HepG2 (cell line): Measurements from ENCODE around the gene A3GALT2. TPM values are rescaled to one million over a fixed set of nuclear protein-coding genes. Genes with fewer than 3 reads are reported as not detected.

Experiments used
- DNMT1 ChIP-seq: sonication (generic); formaldehyde crosslinking; IDR thresholded peaks from 2 replicates; pipeline ENCODE4 v1.5.1; 2020; ENCODE audit warnings: mild to moderate bottlenecking, missing genetic modification reagents
- EED ChIP-seq: sonication (generic); formaldehyde crosslinking; IDR thresholded peaks from 2 replicates; pipeline ENCODE4 v1.5.0; 2020; ENCODE audit warnings: mild to moderate bottlenecking, missing genetic modification reagents
- ERF ChIP-seq: IDR thresholded peaks from 2 replicates; pipeline ENCODE4 v1.6.1; 2018; ENCODE audit warnings: missing biosample characterization, missing genetic modification reagents
- JARID2 ChIP-seq: sonication (generic); formaldehyde crosslinking; IDR thresholded peaks from 2 replicates; pipeline ENCODE4 v1.8.1; 2023; ENCODE audit warnings: missing genetic modification reagents, inconsistent platforms; ENCODE audit not compliant: insufficient replicate concordance
- NR2F6 ChIP-seq, 2 experiments: IDR thresholded peaks; 2 replicates each; pipeline ENCODE4 v1.6.1; 2016; ENCODE audit warnings: antibody characterized with exemption in 1 of 2, mild to moderate bottlenecking in 1 of 2
- NRL ChIP-seq: sonication (generic); formaldehyde crosslinking; IDR thresholded peaks from 2 replicates; pipeline ENCODE4 v1.5.0; 2020; ENCODE audit warnings: missing genetic modification reagents, mild to moderate bottlenecking, moderate library complexity, borderline replicate concordance
- PITX1 ChIP-seq: sonication (generic); formaldehyde crosslinking; IDR thresholded peaks from 2 replicates; pipeline ENCODE4 v1.5.1; 2020; ENCODE audit warnings: mild to moderate bottlenecking, missing genetic modification reagents
- RNF2 ChIP-seq: fragments of 450-650 bp; conservative IDR thresholded peaks from 2 replicates; pipeline ENCODE4 v1.6.1; 2016; ENCODE audit warnings: low read depth
- SMAD1 ChIP-seq: sonication (generic); formaldehyde crosslinking; IDR thresholded peaks from 2 replicates; pipeline ENCODE4 v1.4.0; 2020; ENCODE audit warnings: missing genetic modification reagents, low read depth, mild to moderate bottlenecking, borderline replicate concordance
- THYN1 ChIP-seq: sonication (generic); formaldehyde crosslinking; IDR thresholded peaks from 2 replicates; pipeline ENCODE4 v1.8.1; 2023; ENCODE audit warnings: low read depth, mild to moderate bottlenecking, moderate library complexity, missing genetic modification reagents, borderline replicate concordance
- ZNF350 ChIP-seq: sonication (generic); formaldehyde crosslinking; IDR thresholded peaks from 2 replicates; pipeline ENCODE4 v1.4.0; 2020; ENCODE audit warnings: mild to moderate bottlenecking, low read depth, missing genetic modification reagents, borderline replicate concordance
- ZNF501 ChIP-seq: sonication (generic); formaldehyde crosslinking; IDR thresholded peaks from 2 replicates; pipeline ENCODE4 v1.5.1; 2020; ENCODE audit warnings: mild to moderate bottlenecking, moderate library complexity, missing genetic modification reagents
- ZNF530 ChIP-seq: sonication (generic); formaldehyde crosslinking; IDR thresholded peaks from 2 replicates; pipeline ENCODE4 v1.5.0; 2020; ENCODE audit warnings: low read depth, mild to moderate bottlenecking, missing genetic modification reagents
- ZNF557 ChIP-seq: sonication (generic); formaldehyde crosslinking; IDR thresholded peaks from 2 replicates; pipeline ENCODE4 v1.4.0; 2020; ENCODE audit warnings: missing genetic modification reagents
- ZNF660 ChIP-seq: sonication (generic); formaldehyde crosslinking; IDR thresholded peaks from 2 replicates; pipeline ENCODE4 v1.5.1; 2020; ENCODE audit warnings: mild to moderate bottlenecking, low read depth, missing genetic modification reagents, borderline replicate concordance
- ZNF816 ChIP-seq: sonication (generic); formaldehyde crosslinking; IDR thresholded peaks from 2 replicates; pipeline ENCODE4 v1.8.0; 2022; ENCODE audit warnings: missing genetic modification reagents, mild to moderate bottlenecking, borderline replicate concordance
- ZSCAN25 ChIP-seq: sonication (generic); formaldehyde crosslinking; IDR thresholded peaks from 2 replicates; pipeline ENCODE4 v1.8.0; 2022; ENCODE audit warnings: mild to moderate bottlenecking, missing genetic modification reagents
- ZSCAN29 ChIP-seq: sonication (generic); formaldehyde crosslinking; conservative IDR thresholded peaks from 2 replicates; pipeline ENCODE4 v1.4.0; 2020; ENCODE audit warnings: mild to moderate bottlenecking, missing genetic modification reagents
- polyA plus RNA-seq, 8 experiments: library from polyadenylated mRNA; depleted of rRNA in 3 of 8; stranded (reverse) in 7 of 8; unstranded in 1 of 8; fragments of >200 nt; fragmentation: Illumina TruSeq in 4 of 8; extraction: Trizol in 4 of 8; gene quantifications; 2 replicates each; pipeline versions ENCODE4 v1.2.1 to v1.2.3, GENCODE V29; 2011 to 2016; ENCODE audit warnings: low read depth in 4 of 8, missing spikeins in 1 of 8, mixed read lengths in 1 of 8; ENCODE audit not compliant: insufficient read depth in 1 of 8
- total RNA-seq, 5 experiments: library from RNA; depleted of rRNA; stranded (reverse); fragments of >200 nt; fragmentation: Illumina TruSeq; extraction: Trizol; gene quantifications; 2 replicates each; pipeline ENCODE4 v1.2.3, GENCODE V29; 2016; ENCODE audit warnings: low read depth in 1 of 5
- TF ChIP-seq, protein P1 (sequence below), 2 experiments: sonication (generic) in 1 of 2; formaldehyde crosslinking in 1 of 2; IDR thresholded peaks; 2 replicates each; pipeline versions ENCODE4 v1.6.1 to v1.9.0; 2014 to 2022; ENCODE audit warnings: antibody characterized with exemption in 1 of 2, borderline replicate concordance in 1 of 2, inconsistent platforms in 1 of 2, low read depth in 1 of 2, missing genetic modification reagents in 1 of 2
- TF ChIP-seq, protein P2 (sequence below): sonication (generic); formaldehyde crosslinking; IDR thresholded peaks from 2 replicates; pipeline ENCODE4 v1.4.0; 2020; ENCODE audit warnings: missing genetic modification reagents

Gene A3GALT2
- total and polyA plus RNA-seq, 2 of the 13 experiments (the other 11 are each of a cell fraction or from before 2014, with no cell fraction given) = not detected

DNA sequence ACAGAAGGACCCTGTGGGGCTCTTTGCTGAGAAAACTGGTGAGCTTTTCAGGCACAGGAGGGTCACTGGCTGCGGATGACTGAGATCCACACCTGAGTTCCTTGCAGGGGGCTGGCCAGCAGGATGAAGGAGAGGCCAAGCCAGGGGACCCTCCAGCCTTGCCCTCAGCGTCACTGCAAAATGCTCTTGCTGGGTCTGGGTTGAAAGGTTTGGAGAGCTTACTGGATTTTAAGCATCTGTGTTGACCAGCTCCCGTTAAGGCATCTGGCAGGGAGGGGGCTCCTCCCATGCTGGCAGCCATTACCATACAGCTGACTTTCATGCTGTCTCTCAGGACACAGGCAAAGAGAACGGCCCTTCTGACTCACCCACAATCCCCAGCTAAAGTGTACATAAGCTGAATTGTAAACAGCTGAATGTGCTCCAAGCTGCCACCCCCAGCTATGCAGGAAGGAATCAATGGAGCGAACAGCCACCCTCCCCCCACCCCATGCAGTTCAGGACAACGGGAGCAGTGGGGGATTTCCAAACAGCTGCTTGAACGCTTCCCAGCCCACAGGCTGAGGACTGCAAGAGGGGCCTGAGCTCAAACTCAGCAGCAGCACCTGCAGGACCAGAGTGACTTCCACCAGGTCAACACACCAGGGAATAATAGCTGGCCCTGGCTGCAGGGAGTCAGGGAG lies 21.3 kb upstream of the A3GALT2 start (continued):
- TF ChIP-seq, protein P1, sequence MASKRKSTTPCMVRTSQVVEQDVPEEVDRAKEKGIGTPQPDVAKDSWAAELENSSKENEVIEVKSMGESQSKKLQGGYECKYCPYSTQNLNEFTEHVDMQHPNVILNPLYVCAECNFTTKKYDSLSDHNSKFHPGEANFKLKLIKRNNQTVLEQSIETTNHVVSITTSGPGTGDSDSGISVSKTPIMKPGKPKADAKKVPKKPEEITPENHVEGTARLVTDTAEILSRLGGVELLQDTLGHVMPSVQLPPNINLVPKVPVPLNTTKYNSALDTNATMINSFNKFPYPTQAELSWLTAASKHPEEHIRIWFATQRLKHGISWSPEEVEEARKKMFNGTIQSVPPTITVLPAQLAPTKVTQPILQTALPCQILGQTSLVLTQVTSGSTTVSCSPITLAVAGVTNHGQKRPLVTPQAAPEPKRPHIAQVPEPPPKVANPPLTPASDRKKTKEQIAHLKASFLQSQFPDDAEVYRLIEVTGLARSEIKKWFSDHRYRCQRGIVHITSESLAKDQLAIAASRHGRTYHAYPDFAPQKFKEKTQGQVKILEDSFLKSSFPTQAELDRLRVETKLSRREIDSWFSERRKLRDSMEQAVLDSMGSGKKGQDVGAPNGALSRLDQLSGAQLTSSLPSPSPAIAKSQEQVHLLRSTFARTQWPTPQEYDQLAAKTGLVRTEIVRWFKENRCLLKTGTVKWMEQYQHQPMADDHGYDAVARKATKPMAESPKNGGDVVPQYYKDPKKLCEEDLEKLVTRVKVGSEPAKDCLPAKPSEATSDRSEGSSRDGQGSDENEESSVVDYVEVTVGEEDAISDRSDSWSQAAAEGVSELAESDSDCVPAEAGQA (IDR thresholded peaks at IDR 0.05; ENCODE audit: low read depth) = peak; percentile 63; the same call in 1 of the 2 replicates
- TF ChIP-seq, protein P1 (CRISPR knock-in tag; IDR thresholded peaks at IDR 0.05; ENCODE audit: borderline replicate concordance) = no peak
- TF ChIP-seq DNMT1 (CRISPR knock-in tag) (no peak), RNF2 (no peak), ZNF350 (CRISPR knock-in tag) (peak; percentile 97), PITX1 (CRISPR knock-in tag) (peak; percentile 92), EED (CRISPR knock-in tag) (no peak), ZNF660 (CRISPR knock-in tag) (no peak), SMAD1 (CRISPR knock-in tag) (peak; percentile 80; the same call in 1 of the 2 replicates), NRL (CRISPR knock-in tag) (no peak), ERF (CRISPR knock-in tag) (peak; percentile 87), ZSCAN25 (CRISPR knock-in tag) (peak; percentile 67; the same call in 1 of the 2 replicates), JARID2 (CRISPR knock-in tag) (no peak), ZNF816 (CRISPR knock-in tag) (no peak; the same call in 1 of the 2 replicates), THYN1 (CRISPR knock-in tag) (no peak), ZSCAN29 (CRISPR knock-in tag) (peak; percentile 84; the same call in 1 of the 2 replicates), ZNF501 (CRISPR knock-in tag) (peak; percentile 92), ZNF557 (0 out of 2 replicates have a peak, but pooled peaks have one; percentile 62), NR2F6 (IDR thresholded peaks at IDR 0.05) (peak; percentile 79), NR2F6 (CRISPR knock-in tag; IDR thresholded peaks at IDR 0.05) (peak; percentile 85), ZNF530 (CRISPR knock-in tag) (no peak)
- TF ChIP-seq, protein P2, sequence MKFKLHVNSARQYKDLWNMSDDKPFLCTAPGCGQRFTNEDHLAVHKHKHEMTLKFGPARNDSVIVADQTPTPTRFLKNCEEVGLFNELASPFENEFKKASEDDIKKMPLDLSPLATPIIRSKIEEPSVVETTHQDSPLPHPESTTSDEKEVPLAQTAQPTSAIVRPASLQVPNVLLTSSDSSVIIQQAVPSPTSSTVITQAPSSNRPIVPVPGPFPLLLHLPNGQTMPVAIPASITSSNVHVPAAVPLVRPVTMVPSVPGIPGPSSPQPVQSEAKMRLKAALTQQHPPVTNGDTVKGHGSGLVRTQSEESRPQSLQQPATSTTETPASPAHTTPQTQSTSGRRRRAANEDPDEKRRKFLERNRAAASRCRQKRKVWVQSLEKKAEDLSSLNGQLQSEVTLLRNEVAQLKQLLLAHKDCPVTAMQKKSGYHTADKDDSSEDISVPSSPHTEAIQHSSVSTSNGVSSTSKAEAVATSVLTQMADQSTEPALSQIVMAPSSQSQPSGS (CRISPR knock-in tag) = peak; percentile 84
